H9 (cell line): Measurements from ENCODE around the gene CCDC116. TPM values are rescaled to one million over a fixed set of nuclear protein-coding genes. Genes with fewer than 3 reads are reported as not detected.
A peak's percentile ranks its signal among the peaks of the same experiment; 100 is the strongest.

Experiments
- DNase-seq: peaks from one replicate; pipeline ENCODE4 v3.0.0-alpha.2; 2017
- H2AFZ ChIP-seq: one replicate; pipeline ENCODE4 v1.6.1; 2013; ENCODE audit warnings: mild to moderate bottlenecking, low read length, control low read depth, moderate library complexity
- H2AK5ac ChIP-seq: 2 replicates; pipeline ENCODE4 v1.6.1; 2013; ENCODE audit warnings: low read length, control low read depth, mixed read lengths; ENCODE audit not compliant: insufficient read length
- H2BK120ac ChIP-seq: one replicate; pipeline ENCODE4 v1.6.1; 2013; ENCODE audit warnings: low read depth, mild to moderate bottlenecking, low read length, control low read depth, inconsistent platforms; ENCODE audit not compliant: poor library complexity, severe bottlenecking
- H2BK12ac ChIP-seq: 2 replicates; pipeline ENCODE4 v1.6.1; 2013; ENCODE audit warnings: low read length, control low read depth, mixed read lengths, low read depth; ENCODE audit not compliant: insufficient read length
- H2BK15ac ChIP-seq: 2 replicates; pipeline ENCODE4 v1.6.1; 2013; ENCODE audit warnings: low read depth, low read length, control low read depth
- H2BK20ac ChIP-seq: one replicate; pipeline ENCODE4 v1.6.1; 2013; ENCODE audit warnings: low read depth, mild to moderate bottlenecking, low read length, control low read depth, inconsistent platforms; ENCODE audit not compliant: poor library complexity, severe bottlenecking
- H2BK5ac ChIP-seq: 2 replicates; pipeline ENCODE4 v1.6.1; 2013; ENCODE audit warnings: low read length, control low read depth, mixed read lengths; ENCODE audit not compliant: insufficient read length
- H3K14ac ChIP-seq: 2 replicates; pipeline ENCODE4 v1.6.1; 2013; ENCODE audit warnings: low read length, control low read depth; ENCODE audit not compliant: insufficient read depth
- H3K18ac ChIP-seq: 2 replicates; pipeline ENCODE4 v1.6.1; 2013; ENCODE audit warnings: low read depth, mild to moderate bottlenecking, mixed read lengths, low read length, control low read depth; ENCODE audit not compliant: insufficient read length
- H3K23ac ChIP-seq: 2 replicates; pipeline ENCODE4 v1.6.1; 2013; ENCODE audit warnings: low read length, control low read depth, mixed read lengths, low read depth; ENCODE audit not compliant: insufficient read length
- H3K23me2 ChIP-seq: 2 replicates; pipeline ENCODE4 v1.6.1; 2013; ENCODE audit warnings: low read depth, mild to moderate bottlenecking, mixed read lengths, low read length, control low read depth; ENCODE audit not compliant: insufficient read length, poor library complexity, severe bottlenecking
- H3K27ac ChIP-seq: 2 replicates; pipeline ENCODE4 v1.5.1; 2013; ENCODE audit warnings: low read length, control low read depth, mixed read lengths, low read depth; ENCODE audit not compliant: insufficient read length
- H3K27me3 ChIP-seq: 2 replicates; pipeline ENCODE4 v1.6.1; 2013; ENCODE audit warnings: low read length, control low read depth, inconsistent platforms; ENCODE audit not compliant: insufficient read depth
- H3K4ac ChIP-seq: 2 replicates; pipeline ENCODE4 v1.6.1; 2013; ENCODE audit warnings: low read depth, mild to moderate bottlenecking, control low read depth, inconsistent platforms, low read length, moderate library complexity
- H3K4me1 ChIP-seq: 2 replicates; pipeline ENCODE4 v1.6.1; 2013; ENCODE audit warnings: low read length, control low read depth, inconsistent platforms; ENCODE audit not compliant: insufficient read depth
- H3K4me2 ChIP-seq: 2 replicates; pipeline ENCODE4 v1.6.1; 2013; ENCODE audit warnings: low read length, control low read depth, mixed read lengths; ENCODE audit not compliant: insufficient read length, insufficient read depth
- H3K56ac ChIP-seq: 2 replicates; pipeline ENCODE4 v1.6.1; 2013; ENCODE audit warnings: low read depth, mild to moderate bottlenecking, mixed read lengths, low read length, control low read depth; ENCODE audit not compliant: insufficient read length
- H3K79me1 ChIP-seq: 2 replicates; pipeline ENCODE4 v1.6.1; 2013; ENCODE audit warnings: low read depth, mild to moderate bottlenecking, moderate library complexity, low read length, control low read depth, inconsistent platforms; ENCODE audit not compliant: insufficient read depth, poor library complexity, severe bottlenecking
- H3K79me2 ChIP-seq: 2 replicates; pipeline ENCODE4 v1.6.1; 2013; ENCODE audit warnings: low read length, control low read depth, inconsistent platforms; ENCODE audit not compliant: insufficient read depth
- H3K9ac ChIP-seq: 2 replicates; pipeline ENCODE4 v1.6.1; 2013; ENCODE audit warnings: low read length, control low read depth, mixed read lengths; ENCODE audit not compliant: insufficient read length; ENCODE audit errors: extremely low read depth
- H3K9me3 ChIP-seq: one replicate; pipeline ENCODE4 v1.6.1; 2013; ENCODE audit warnings: low read depth, low read length, inconsistent platforms; ENCODE audit not compliant: control insufficient read depth
- H3T11ph ChIP-seq: one replicate; pipeline ENCODE4 v1.6.1; 2013; ENCODE audit warnings: mild to moderate bottlenecking, low read length, control low read depth, inconsistent platforms
- H4K20me1 ChIP-seq: one replicate; pipeline ENCODE4 v1.6.1; 2013; ENCODE audit not compliant: control insufficient read depth, insufficient read length, insufficient read depth
- H4K5ac ChIP-seq: 2 replicates; pipeline ENCODE4 v1.6.1; 2013; ENCODE audit warnings: low read depth, mild to moderate bottlenecking, mixed read lengths, low read length, control low read depth; ENCODE audit not compliant: insufficient read length
- H4K8ac ChIP-seq: replicated peaks from 2 replicates; pipeline ENCODE4 v1.6.1; 2013; ENCODE audit warnings: low read length, control low read depth, mixed read lengths, low read depth; ENCODE audit not compliant: insufficient read length
- H4K91ac ChIP-seq: 2 replicates; pipeline ENCODE4 v1.6.1; 2013; ENCODE audit warnings: low read depth, mild to moderate bottlenecking, moderate library complexity, mixed read lengths, low read length, control low read depth; ENCODE audit not compliant: insufficient read length
- H3K27ac Mint-ChIP-seq, 3 experiments: 2 replicates in 2 of 3; 3 replicates in 1 of 3; pipeline ENCODE4 v1.8.0; 2020 to 2021; ENCODE audit warnings: mixed read lengths in 3 of 3, mild to moderate bottlenecking in 1 of 3, moderate library complexity in 1 of 3
- H3K27me3 Mint-ChIP-seq: 2 replicates; pipeline ENCODE4 v1.8.0; 2021; ENCODE audit warnings: low read depth, mild to moderate bottlenecking, moderate library complexity, mixed read lengths
- H3K36me3 Mint-ChIP-seq, 3 experiments: 2 replicates in 2 of 3; 3 replicates in 1 of 3; pipeline ENCODE4 v1.8.0; 2020 to 2021; ENCODE audit warnings: low read depth in 3 of 3, mixed read lengths in 3 of 3; ENCODE audit not compliant: insufficient read depth in 1 of 3
- H3K4me1 Mint-ChIP-seq, 2 experiments: 2 replicates each; pipeline ENCODE4 v1.8.0; 2020; ENCODE audit warnings: mixed read lengths in 2 of 2
- H3K4me3 Mint-ChIP-seq, 2 experiments: 2 replicates in 1 of 2; 3 replicates in 1 of 2; pipeline ENCODE4 v1.8.0; 2020 to 2021; ENCODE audit warnings: mild to moderate bottlenecking in 2 of 2, mixed read lengths in 2 of 2, moderate library complexity in 1 of 2
- H3K9me3 Mint-ChIP-seq, 2 experiments: 2 replicates in 1 of 2; 3 replicates in 1 of 2; pipeline ENCODE4 v1.8.0; 2020; ENCODE audit warnings: mild to moderate bottlenecking in 2 of 2, mixed read lengths in 2 of 2, moderate library complexity in 1 of 2
- CTCF ChIP-seq: fragments of 200-600 bp; sonication (generic); conservative IDR thresholded peaks from 3 replicates; pipeline ENCODE4 v1.8.0; 2021; ENCODE audit warnings: antibody characterized with exemption, mild to moderate bottlenecking
- WGBS: extraction: QIAGEN DNeasy Blood & Tissue Kit; methylation state at CpG from one replicate; pipeline ENCODE4 v1.1.7; 2013; ENCODE audit warnings: missing lambda C conversion rate, low lambda C conversion rate, mixed read lengths; ENCODE audit not compliant: insufficient read length; ENCODE audit errors: extremely low coverage; 5-methylcytosine and 5-hydroxymethylcytosine counted together
- total RNA-seq: library from RNA; stranded (reverse); gene quantifications from 2 replicates; pipeline ENCODE4 v1.2.1, GENCODE V29; 2021

CCDC116 gene
- total RNA-seq, 1 experiment from 2014 or later: 0.63 TPM

- Histone ChIP-seq H3K4me2 (peak overlapping the region; percentile 57), H4K8ac (no peak overlapping the region), H3K23ac (no peak overlapping the region), H4K20me1 (no peaks in the 10 kb centered on the region), H3K14ac (no peak overlapping the region), H3K4me1 (peaks cover 2% of the 10 kb centered on the region; the same call in 1 of the 2 replicates), H3K56ac (no peak overlapping the region), H2BK12ac (no peak overlapping the region), H3K27me3 (no peaks in the 10 kb centered on the region; the same call in 1 of the 2 replicates), H2BK20ac (no peak overlapping the region), H3K4ac (no peak overlapping the region), H3K79me1 (no peaks in the 10 kb centered on the region), H4K91ac (no peak overlapping the region), H2BK120ac (no peak overlapping the region), H3K9me3 (no peaks in the 10 kb centered on the region), H2BK5ac (no peak overlapping the region), H4K5ac (no peak overlapping the region), H2AK5ac (no peak overlapping the region), H3K18ac (no peak overlapping the region), H3T11ph (no peak overlapping the region), H2AFZ (no peak overlapping the region), H3K79me2 (no peaks in the 10 kb centered on the region), H3K27ac (no peak overlapping the region), H3K9ac (peak overlapping the region; percentile 51), H2BK15ac (no peak overlapping the region), H3K23me2 (peaks cover 7% of the 10 kb centered on the region)
- Mint-ChIP-seq H3K4me1 (peaks cover 14 to 15% of the 10 kb centered on the region in 2 experiments), H3K4me3 (peak overlapping the region; percentile 78 to 89), H3K27ac (peak overlapping the region in 1 of 3 experiments; percentile 50; a peak in 1 of 7 replicates), H3K36me3 (peaks cover 10 to 20% (median 15%) of the 10 kb centered on the region in 3 experiments; a peak in 6 of 7 replicates), H3K27me3 (peaks cover 18% of the 10 kb centered on the region), H3K9me3 (no peaks in the 10 kb centered on the region)
- WGBS: no CpG with 5 or more reads among the region's 9 CpGs
- TF ChIP-seq CTCF: peak; percentile 52; the same call in 2 of the 3 replicates
- DNase-seq: peak; percentile 60
Measured at GRCh38 chr22:21641417-21641788, 8.8 kb downstream of the CCDC116 start.
